AG09319 (cell line): ENCODE results near the gene SEMA3G.

Experiments used
- DNase-seq: peaks from one replicate; pipeline ENCODE4 v3.0.0-alpha.2; 2010; ENCODE audit warnings: low read depth; ENCODE audit errors: extremely low read depth
- TF ChIP-seq, protein P1 (sequence below): IDR thresholded peaks from 2 replicates; pipeline ENCODE4 v1.5.1; 2011; ENCODE audit warnings: low read depth, mild to moderate bottlenecking, inconsistent platforms, low read length, moderate library complexity

Gene SEMA3G

DNA sequence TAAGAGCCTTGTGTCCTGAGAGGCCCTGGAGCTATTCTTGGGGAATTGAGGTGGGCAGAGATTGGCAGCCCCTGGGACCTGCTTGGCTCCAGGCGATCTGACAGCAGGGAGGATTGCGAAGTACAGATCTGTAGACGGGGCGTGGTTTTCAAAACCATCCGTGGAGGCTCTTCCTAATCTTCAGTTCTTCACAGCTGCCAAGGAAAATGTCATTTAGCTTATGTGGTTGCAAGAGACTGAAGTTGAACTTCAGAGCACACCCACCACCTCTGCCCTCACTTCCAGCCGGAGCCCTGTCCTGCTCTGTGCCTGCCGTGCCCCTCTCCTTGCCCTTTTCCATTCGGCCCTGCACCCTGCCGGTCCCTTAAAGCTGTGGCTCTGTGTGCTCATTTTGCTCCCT, 23.4 kb upstream of the SEMA3G start:
- TF ChIP-seq, protein P1, sequence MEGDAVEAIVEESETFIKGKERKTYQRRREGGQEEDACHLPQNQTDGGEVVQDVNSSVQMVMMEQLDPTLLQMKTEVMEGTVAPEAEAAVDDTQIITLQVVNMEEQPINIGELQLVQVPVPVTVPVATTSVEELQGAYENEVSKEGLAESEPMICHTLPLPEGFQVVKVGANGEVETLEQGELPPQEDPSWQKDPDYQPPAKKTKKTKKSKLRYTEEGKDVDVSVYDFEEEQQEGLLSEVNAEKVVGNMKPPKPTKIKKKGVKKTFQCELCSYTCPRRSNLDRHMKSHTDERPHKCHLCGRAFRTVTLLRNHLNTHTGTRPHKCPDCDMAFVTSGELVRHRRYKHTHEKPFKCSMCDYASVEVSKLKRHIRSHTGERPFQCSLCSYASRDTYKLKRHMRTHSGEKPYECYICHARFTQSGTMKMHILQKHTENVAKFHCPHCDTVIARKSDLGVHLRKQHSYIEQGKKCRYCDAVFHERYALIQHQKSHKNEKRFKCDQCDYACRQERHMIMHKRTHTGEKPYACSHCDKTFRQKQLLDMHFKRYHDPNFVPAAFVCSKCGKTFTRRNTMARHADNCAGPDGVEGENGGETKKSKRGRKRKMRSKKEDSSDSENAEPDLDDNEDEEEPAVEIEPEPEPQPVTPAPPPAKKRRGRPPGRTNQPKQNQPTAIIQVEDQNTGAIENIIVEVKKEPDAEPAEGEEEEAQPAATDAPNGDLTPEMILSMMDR = no peak
- DNase-seq = no peak

GRCh38 chr3:52463416-52463815, 18.5 kb upstream of the SEMA3G start:
- DNase-seq = no peak
- TF ChIP-seq, protein P1 = no peak

DNA sequence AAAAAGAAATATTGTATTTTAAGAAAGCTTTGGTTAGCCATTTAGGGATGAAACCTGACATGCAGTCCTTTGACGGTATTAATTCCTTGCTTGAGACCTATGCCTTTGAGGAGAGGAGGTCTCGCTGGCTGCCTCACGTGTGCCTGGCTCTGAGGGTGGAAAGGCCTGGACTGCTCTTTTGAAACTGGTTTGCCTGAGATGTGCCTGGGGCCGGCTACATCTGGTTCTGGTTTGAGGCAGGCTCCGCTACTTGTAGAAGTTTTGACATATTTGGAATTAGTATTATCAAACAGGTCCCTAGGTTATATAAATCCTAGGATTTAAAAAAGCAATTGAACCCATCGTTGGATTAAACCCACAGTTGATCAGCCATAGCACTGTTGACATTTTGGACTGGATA, 17.0 kb upstream of the SEMA3G start:
- TF ChIP-seq, protein P1 = no peak
- DNase-seq = no peak

- DNase-seq = no peak
- TF ChIP-seq, protein P1 = no peak
Observed at GRCh38 chr3:52458770-52459545, 14.1 kb upstream of the SEMA3G start.

GRCh38 chr3:52458031-52458760, 13.3 kb upstream of the SEMA3G start:
- no peak for DNase-seq
- TF ChIP-seq, protein P1 = no peak

DNA sequence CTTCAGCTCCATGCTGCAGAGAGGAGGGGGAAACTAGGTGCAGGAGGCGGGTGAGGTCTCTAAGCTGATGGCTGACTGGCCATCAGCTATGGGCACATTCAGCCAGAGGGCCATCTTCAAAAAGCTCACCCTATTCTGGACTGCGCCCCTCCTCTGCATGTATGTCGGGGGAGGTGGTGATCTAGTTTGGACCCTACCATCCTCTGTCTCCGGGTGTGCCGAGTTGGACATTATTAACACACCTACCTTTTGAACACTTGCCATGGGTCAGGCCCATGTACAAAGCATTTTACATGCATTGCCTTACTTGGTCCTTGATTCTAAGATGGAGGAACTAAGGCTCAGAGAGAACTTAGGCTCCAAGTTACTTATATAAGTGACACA, 11.9 kb upstream of the SEMA3G start:
- TF ChIP-seq, protein P1 = no peak
- no peak for DNase-seq

DNA sequence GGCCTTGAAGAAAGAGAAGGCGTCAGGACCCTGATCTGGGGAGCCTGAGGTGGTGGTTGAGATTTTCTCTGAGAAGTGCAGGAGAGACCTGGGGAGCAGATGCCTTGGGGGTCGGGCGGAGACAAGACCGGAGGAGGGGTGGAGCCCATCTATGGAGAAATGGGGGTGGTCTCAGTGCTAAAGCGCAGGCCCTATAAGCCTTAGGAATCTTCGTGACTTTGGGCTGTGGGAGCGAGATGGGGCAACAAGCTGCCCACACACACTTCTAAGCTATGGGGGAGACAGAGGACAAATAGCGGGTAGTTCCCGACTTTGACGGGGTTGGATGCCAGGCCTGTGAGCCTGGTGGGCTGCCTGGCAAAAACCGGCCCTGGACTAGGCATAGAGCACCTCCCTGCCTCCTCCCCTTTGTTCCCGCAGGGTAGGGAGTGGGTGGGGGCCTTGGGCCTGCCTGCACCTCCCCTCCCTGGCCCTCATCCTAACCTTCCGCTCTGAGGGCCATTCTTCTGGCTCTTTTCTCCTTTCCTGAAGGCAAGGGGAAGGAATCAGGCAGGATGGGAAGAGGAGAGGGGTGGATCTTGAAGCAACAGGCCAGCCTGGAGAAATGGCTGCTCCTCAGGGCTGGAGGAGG, 11.4 kb upstream of the SEMA3G start:
- TF ChIP-seq, protein P1 = no peak
- no peak for DNase-seq
